Measurements from ENCODE around the gene OR6S1.

DNA sequence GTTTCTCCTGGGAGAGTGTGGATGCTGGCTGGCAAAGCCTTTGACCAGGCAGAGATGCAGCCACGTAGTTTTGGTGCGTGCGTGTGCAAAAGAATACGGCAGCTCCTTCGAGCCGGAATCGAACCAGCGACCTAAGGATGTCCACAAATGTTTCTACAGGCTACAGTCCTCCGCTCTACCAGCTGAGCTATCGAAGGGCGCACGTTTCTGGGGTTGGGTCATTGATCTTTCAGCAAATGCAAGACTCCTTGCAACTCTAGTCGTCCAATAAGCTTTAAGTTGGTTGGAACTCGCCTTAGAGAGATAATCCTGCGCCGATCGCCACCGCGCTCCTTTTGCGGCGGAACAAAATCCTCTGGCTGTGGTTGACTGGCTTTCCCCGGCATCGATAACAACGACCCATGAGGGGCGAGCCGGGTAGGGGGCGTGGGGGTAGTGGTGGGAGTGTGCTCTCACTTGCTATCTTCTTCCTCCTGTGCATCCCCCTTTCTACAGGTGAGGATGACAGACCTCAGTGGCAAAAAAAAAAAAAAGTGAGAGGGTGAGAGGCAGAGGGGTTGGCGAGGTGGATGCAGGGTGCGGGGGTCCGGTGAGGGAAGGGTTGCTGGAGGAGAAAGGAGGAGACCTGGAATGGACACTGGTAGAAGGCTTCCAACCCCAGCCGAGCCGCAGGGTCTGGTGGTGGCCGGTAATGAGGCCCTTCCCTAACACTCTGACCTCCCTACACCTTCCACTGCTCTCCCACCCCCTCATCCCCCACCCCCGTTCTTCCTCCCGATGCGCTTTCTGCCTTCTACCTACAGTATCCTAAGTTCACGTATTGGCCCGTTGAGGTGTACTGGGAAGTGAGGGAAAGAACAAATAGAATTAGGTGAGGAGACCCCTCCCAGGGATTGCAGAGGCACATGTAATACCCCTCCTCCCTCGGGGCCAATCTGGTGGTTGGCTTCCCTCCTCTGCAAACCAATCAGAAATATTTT lies 11.8 kb upstream of the OR6S1 start:
- TF ChIP-seq ZNF384 (IDR thresholded peaks at IDR 0.05) (peak; percentile 49; the same call in 1 of the 2 replicates), FOXK2 (IDR thresholded peaks at IDR 0.05) (no peak)

Measured in HEK293T (cell line).